Measurements from ENCODE around the gene NOP58.
"Not testable (repeated sequence)": the region's sequence is repeated elsewhere in the genome, so short reads cannot be mapped to it uniquely, and the experiment has no call there.

- not testable (repeated sequence) for TF ChIP-seq CTCF (conservative IDR thresholded peaks at IDR 0.05; ENCODE audit: low read length); EZH2phosphoT487 (IDR thresholded peaks at IDR 0.05; ENCODE audit: borderline replicate concordance, low read depth, low read length)
These were observed 17.9 kb upstream of the NOP58 start for GRCh38 chr2:202247710-202248109.
